ENCODE measurements around the gene PAPSS2.
"Not testable (repeated sequence)": the region's sequence is repeated elsewhere in the genome, so short reads cannot be mapped to it uniquely, and the experiment has no call there.

PAPSS2 gene

GRCh38 chr10:87702973-87703294, 43.3 kb downstream of the PAPSS2 start:
- DNase-seq (ENCODE audit: low read depth in 2 of 2, low spot score in 1 of 2): no peak

DNA sequence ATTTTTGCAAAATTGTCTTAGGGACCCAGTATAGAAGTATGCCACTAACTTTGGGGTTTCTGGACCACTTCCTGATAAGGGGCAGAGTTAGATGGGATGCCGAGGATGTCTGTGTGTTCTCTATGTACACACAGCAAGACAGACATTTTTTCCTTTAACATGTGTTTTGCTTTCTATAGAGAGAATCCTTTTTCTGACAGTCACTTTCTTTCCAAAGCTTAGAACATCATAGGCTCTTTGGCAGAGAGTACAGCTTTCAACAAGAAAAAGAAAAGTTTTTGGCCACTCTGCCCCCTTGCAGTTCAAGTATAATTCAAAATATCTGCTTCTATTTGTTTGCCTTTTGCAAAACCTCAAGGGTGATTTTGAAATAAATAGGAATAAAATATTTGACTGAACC, 44.1 kb downstream of the PAPSS2 start:
- no peak for DNase-seq (ENCODE audit: low read depth in 2 of 2, low spot score in 1 of 2)

GRCh38 chr10:87705339-87705738, 45.7 kb downstream of the PAPSS2 start:
- DNase-seq (ENCODE audit: low read depth in 2 of 2, low spot score in 1 of 2): no peak

DNA sequence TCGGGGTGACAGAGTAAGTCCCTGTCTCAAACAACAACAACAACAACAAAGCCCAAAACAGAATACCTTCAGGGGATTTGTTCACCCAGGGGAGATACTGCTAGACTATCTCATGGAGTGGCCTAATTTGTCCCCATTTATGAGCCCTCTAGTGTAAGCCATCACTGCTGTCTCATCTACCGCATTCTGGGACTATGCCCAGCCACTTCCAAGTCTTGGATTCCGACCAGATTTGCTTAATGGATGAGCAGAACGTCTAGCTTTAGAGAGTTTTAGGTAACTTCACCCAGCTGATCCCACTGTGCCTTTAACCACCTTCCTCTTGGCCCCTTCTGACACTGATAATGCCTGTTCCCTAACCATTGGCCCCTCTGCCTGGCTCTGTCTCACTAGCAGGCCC, 47.1 kb downstream of the PAPSS2 start:
- no peak for DNase-seq (ENCODE audit: low read depth in 2 of 2, low spot score in 1 of 2)

DNA sequence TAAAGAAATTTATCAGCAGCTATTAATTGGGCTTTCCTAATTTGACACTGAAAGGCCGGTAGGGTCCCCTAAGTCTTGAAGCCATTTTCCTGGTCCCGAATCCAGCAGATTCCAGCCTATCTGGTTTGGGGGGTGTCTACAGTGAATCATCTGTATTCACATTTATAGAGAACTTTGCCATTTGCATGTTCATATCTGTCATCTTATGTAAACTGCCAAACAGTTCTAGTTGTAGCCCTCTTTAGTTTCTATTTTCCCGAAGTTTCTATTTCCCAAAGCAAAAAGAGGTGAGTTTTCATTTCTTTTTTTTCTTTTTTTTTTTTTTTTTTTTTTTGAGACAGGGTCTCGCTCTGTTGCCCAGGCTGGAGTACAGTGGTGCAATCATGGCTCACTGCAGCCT, 47.6 kb downstream of the PAPSS2 start:
- no peak for DNase-seq (ENCODE audit: low read depth in 2 of 2, low spot score in 1 of 2)

GRCh38 chr10:87712913-87713616, 53.4 kb downstream of the PAPSS2 start:
- no peak for DNase-seq (ENCODE audit: low read depth in 2 of 2, low spot score in 1 of 2)

- DNase-seq (ENCODE audit: low read depth in 2 of 2, low spot score in 1 of 2): no peak
Observed at GRCh38 chr10:87713707-87714106, 54.0 kb downstream of the PAPSS2 start.

GRCh38 chr10:87715552-87716347, 56.1 kb downstream of the PAPSS2 start:
- DNase-seq (ENCODE audit: low read depth in 2 of 2, low spot score in 1 of 2): no peak

- DNase-seq (ENCODE audit: low read depth in 2 of 2, low spot score in 1 of 2): no peak
Observed at GRCh38 chr10:87716348-87716670, 56.6 kb downstream of the PAPSS2 start.

DNA sequence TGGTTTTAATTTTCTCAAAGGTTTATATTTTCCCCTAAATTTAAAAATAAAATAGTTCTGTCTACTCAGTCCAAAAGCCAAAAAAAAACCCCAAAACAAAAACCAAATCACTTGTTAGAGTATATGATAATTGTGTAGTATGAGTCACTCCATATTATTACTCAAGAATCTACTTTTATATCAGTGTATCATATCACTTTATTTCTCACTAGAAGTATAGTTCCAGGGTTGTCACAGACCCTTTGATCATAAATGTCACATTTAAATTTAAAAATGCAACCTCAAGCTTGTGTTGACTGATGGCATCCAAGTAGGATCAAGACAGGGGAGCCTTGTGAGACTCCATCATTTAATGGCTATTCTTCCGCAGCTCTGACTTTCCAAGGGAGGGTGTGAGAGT, 61.0 kb downstream of the PAPSS2 start:
- DNase-seq (ENCODE audit: low read depth in 2 of 2, low spot score in 1 of 2): no peak

- DNase-seq (ENCODE audit: low read depth in 2 of 2, low spot score in 1 of 2): no peak
Observed at GRCh38 chr10:87721781-87722180, 62.1 kb downstream of the PAPSS2 start.

- DNase-seq (ENCODE audit: low read depth in 2 of 2, low spot score in 1 of 2): no peak
Observed at GRCh38 chr10:87722716-87723115, 63.0 kb downstream of the PAPSS2 start.

DNA sequence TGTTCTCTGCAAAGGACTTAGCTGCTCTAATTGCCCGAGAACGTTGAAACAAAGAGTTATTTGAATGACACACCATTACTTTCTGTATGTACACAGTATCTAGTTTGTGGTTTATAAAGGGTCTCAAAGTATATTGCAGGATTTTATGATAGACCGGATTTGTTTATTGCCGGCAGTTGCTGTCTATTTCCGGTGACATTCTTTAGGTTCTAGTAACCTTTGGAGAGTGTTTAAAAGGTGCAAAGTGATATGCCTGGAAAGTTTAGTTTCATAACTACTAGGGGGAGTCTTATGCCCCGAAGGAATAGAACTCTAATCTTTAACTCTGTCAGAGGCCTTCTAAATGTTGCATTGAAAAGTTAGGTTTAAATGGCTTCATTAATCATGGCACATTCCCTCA, 63.8 kb downstream of the PAPSS2 start:
- DNase-seq (ENCODE audit: low read depth in 2 of 2, low spot score in 1 of 2): no peak

- DNase-seq (ENCODE audit: low read depth in 2 of 2, low spot score in 1 of 2): no peak
Observed at GRCh38 chr10:87724789-87725188, 65.1 kb downstream of the PAPSS2 start.

DNA sequence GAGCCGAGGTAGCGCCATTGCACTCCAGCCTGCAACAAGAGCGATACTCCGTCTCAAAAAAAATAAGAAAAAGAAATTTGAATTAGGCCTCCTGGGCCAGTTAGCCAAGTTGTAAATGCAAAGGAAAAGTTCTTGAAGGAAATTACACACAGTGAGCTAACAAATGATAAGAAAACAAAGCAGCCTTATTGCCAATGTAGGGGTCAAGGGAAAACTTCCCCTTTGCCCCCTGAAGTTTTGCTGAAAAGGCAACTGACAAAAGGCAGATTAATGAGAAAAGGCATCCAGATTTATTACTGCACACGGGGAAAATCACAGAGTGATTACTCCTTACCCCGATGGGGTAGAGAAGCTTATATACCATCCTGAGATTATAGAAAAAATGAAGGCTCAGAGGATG, 70.3 kb downstream of the PAPSS2 start:
- no peak for DNase-seq (ENCODE audit: low read depth in 2 of 2, low spot score in 1 of 2)

DNA sequence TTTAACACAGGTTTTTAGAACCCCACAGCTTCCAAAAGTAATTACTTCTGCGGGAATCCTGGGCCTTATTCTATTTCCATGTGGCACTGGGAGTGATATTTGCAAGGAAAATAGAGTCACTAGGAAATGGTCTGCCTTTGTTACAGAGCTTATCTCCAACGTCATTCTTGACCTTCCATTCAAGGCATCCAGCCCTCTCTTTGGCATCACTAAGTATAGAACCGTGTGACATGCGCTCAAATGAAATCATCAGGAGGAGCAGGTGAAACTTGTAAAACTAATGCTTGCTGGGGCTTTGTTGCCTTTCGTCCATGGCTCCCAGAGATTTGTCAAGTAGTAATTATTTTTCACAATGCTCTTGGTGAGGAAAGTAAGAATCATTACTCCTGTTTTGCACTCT, 73.4 kb downstream of the PAPSS2 start:
- DNase-seq (ENCODE audit: low read depth in 2 of 2, low spot score in 1 of 2): no peak

- DNase-seq (ENCODE audit: low read depth in 2 of 2, low spot score in 1 of 2): no peak
Observed at GRCh38 chr10:87734987-87735827, 75.5 kb downstream of the PAPSS2 start.

- not testable (repeated sequence) for DNase-seq (ENCODE audit: low read depth in 2 of 2, low spot score in 1 of 2)
Observed at GRCh38 chr10:87738253-87738652, 78.6 kb downstream of the PAPSS2 start.

DNA sequence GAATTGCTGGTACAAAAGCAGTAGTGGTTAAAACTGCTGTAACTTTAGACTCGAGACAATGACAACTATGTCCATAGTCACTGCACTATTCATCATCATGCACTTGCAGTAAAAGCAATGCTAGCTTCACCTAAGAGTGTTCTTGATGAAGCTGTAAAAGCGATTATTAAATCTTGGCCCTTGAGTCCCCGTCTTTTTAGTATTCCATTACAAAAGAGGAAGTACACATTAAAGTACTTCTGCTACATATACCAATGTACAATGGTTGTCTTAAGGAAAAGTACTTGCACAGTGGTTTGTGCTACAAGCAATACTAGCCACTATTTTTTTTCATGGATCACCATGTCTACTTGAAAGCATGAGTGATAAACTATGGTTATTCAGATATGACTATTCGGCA, 80.0 kb downstream of the PAPSS2 start:
- DNase-seq (ENCODE audit: low read depth in 2 of 2, low spot score in 1 of 2): no peak

DNA sequence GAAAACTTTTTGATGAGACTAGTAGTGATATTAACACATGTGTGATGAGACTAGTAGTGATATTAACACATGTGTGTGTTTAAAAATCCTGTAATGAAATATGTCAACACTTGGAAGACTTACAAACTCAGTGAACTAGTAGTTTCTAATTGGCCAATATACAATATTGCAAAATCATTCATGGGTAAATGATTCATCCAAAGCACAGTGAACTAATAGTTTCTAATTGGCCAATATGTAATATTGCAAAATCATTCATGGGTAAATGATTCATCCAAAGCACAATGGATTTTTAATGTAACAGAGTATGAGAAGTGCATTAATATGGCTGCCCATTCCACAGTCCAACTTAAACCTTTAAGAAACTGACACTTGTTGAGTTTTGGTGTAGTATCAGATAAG, 80.6 kb downstream of the PAPSS2 start:
- no peak for DNase-seq (ENCODE audit: low read depth in 2 of 2, low spot score in 1 of 2)

- not testable (repeated sequence) for DNase-seq (ENCODE audit: low read depth in 2 of 2, low spot score in 1 of 2)
Observed at GRCh38 chr10:87742992-87743610, 83.4 kb downstream of the PAPSS2 start.

- no peak for DNase-seq (ENCODE audit: low read depth in 2 of 2, low spot score in 1 of 2)
Observed at GRCh38 chr10:87744606-87745005, 84.9 kb downstream of the PAPSS2 start.
